Pulmonary artery endothelial cell (primary cell): ENCODE results near the gene ASPSCR1. TPM values are rescaled to one million over a fixed set of nuclear protein-coding genes. Genes with fewer than 3 reads are reported as not detected.
A peak's percentile ranks its signal among the peaks of the same experiment; 100 is the strongest.

Experiments
- DNase-seq: peaks from one replicate; pipeline ENCODE4 v3.0.0-alpha.2; 2011; ENCODE audit warnings: low read depth, low spot score
- total RNA-seq: library from RNA; depleted of rRNA; stranded (reverse); fragments of >200 nt; gene quantifications from 2 replicates; pipeline ENCODE4 v1.2.3, GENCODE V29; 2014

The ASPSCR1 gene
- total RNA-seq, 1 donor from 2014 or later: 25.5 TPM

- DNase-seq: peak; percentile 98
Observed at GRCh38 chr17:82022981-82023446, 45.6 kb downstream of the ASPSCR1 start, which contains the start of gene LRRC45. TSS of gene LRRC45 (plus strand) at chr17:82023305. CDS start at chr17:82023644, 339 bp downstream.

- no peak for DNase-seq
Observed at GRCh38 chr17:82023447-82024241, 46.2 kb downstream of the ASPSCR1 start.

DNA sequence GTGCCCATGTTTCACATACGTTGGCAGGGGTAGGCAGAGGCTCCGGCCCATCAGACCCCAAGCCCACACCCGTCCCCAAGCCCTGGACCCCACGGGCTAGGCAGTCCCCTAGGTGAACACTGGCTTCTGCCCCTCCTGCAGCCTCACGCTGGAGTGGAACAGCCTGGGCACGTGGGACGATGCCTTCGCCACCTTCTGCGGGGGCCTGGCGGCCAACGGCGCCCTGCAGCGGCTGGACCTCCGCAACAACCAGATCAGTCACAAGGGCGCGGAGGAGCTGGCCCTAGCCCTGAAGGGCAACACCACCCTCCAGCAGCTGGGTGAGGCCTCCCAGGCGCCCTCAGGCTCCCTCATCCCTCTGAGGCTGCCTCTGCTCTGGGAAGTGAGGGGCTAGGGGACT, 47.4 kb downstream of the ASPSCR1 start:
- DNase-seq: no peak

- DNase-seq: no peak
Observed at GRCh38 chr17:82025401-82026107, 48.1 kb downstream of the ASPSCR1 start.

DNA sequence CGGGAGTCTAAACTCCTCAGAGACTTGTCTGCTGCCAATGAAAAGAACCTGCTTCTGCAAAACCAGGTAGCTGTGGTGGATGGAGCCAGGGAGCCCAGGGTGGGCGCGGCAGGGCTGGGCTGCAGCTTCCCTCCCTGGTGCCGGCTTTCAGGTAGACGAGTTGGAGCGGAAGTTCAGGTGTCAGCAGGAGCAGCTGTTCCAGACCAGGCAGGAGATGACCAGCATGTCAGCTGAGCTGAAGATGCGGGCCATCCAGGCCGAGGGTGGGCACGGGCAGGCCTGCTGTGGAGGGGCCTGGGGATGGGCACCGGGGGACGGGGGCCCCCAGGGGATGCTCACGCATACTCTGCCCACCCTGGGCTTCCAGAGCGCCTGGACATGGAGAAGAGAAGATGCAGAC, 50.8 kb downstream of the ASPSCR1 start:
- DNase-seq: no peak

GRCh38 chr17:82028966-82029365, 51.5 kb downstream of the ASPSCR1 start:
- no peak for DNase-seq

GRCh38 chr17:82029391-82029790, 52.0 kb downstream of the ASPSCR1 start:
- no peak for DNase-seq

- DNase-seq: no peak
Observed at GRCh38 chr17:82029990-82030469, 52.6 kb downstream of the ASPSCR1 start.

DNA sequence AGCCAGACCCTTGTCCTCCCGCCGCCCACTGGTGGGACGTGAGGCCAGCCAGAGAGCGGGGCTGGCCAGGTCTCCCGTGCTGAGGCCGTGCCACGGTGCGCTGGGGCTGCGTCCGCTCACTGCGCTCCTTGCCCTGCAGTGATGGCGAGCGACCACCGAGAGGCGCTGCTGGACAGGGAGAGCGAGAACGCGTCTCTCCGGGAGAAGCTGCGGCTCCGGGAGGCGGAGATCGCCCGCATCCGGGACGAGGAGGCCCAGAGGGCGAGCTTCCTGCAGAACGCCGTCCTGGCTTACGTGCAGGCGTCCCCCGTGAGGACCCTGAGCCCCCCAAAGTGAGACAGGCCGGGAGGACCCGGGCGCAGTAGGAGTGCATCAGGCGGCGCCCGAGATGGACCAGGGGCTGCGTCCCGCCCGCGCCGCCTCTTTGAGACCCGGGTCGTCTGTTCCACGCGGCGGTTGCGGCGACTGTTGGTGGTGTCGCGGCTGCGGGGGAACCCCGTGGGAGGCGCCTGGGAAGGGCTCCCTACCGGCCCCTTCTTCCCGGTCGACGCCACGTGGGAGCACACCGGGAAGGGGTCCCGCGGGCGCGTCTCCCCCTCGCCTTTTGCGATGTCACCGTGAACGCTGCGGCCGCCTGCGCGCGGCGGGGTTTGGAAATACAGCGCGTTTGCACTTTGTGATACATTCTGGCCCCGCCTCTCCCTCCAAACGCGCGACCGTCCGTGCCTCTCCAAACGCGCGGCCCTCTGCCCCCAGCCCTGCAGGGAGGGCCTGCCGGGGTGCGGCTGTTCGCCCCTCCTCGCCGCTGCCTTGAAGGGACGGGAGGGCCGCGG, 53.3 kb downstream of the ASPSCR1 start:
- DNase-seq: peak; percentile 54

DNA sequence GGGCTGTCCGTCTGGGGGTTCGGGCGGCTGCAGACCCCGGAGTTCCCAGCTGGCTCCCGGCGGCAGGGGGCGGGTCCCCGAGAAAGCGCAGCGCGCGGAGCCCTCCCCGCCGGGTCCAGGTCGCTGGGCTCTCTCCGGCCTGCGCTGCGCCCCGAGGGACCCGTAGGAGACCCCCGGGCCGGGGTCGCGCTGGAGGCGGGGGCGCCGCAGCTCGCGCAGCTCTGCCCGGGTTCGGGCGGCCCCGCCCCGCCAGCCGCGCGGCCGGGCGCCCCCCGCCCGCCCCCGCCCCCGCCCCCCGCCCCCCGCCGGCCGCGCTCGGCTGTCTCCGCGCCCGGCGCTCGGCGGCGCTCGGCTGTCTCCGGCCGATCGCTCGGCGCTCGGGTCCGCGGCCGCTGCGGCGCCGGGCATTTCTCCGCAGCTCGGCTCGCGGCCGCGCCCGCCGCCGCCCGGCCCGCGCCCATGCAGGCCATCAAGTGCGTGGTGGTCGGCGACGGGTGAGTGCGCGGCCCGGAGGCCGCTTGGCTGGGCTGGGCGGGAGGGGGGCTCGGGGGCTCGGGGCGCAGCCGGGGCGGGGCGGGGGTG, 54.0 kb downstream of the ASPSCR1 start, which contains the start of gene RAC3:
Gene RAC3, plus strand, starts transcription at position 376 of the 582 bp plus-strand sequence. Its CDS starts 84 bp downstream, at position 460.
- no peak for DNase-seq

DNA sequence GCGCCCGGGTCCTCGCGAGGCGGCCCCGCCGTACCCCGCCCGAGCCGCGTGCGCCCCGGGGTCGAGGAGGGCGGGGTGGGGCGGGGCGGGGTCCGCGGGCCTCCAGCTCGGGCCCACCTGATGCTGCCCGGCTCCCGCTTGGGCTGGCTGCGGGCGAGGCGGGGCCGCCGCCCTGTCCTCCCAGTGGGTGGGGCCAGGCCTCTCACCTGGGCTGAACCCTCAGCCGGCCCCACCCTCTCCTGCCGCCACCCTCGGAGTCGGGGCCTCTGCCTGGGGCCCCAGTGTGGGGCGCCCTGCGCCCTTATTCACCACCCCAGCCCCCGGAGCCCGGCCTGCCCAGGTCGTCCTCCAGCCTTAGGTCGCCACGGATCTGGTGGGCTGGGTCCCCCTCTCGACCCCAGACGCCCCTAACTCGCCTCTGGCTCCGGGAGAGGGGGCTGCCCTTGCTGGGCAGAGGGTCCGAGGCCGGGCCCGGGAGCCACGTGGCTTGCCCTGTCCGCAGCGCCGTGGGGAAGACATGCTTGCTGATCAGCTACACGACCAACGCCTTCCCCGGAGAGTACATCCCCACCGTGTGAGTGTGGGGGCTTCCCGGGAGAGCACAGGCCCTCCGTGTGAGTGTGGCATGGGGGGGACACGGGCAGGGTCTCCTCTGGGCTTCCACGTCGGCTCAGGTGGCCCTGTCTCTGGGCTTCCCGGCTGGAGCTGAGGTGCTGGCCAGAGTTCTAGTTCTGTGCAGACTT, 54.6 kb downstream of the ASPSCR1 start:
- DNase-seq: no peak

GRCh38 chr17:82033359-82034085, 56.1 kb downstream of the ASPSCR1 start:
- DNase-seq: no peak

DNA sequence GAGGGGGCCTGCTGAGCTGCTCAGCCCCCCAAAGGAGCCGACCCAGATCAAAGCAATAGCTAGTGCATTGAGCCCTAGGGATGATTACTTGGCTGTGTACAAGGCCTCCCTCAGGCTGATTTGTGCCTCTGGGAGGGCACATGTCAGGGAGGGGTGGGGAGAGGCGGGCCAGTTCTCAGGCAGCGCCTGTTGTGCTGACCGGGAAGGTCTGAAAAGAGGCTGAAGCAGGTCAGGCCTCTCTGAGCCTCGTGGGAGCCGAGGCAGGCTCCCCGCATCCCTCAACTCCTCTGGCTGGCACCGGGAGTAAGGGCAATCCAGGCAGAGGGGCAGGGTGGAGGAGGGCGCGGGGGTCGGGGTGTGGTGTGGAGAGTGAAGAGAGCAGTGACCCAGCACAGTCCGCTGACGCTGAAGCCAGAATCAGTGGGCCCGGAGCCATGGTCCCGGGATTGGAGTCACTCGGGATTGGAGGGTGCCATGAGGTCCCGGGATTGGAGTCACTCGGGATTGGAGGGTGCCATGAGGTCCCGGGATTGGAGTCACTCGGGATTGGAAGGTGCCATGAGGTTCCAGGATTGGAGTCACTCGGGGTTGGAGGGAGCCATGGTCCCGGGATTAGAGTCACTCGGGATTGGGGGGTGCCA, 57.1 kb downstream of the ASPSCR1 start:
- no peak for DNase-seq

DNA sequence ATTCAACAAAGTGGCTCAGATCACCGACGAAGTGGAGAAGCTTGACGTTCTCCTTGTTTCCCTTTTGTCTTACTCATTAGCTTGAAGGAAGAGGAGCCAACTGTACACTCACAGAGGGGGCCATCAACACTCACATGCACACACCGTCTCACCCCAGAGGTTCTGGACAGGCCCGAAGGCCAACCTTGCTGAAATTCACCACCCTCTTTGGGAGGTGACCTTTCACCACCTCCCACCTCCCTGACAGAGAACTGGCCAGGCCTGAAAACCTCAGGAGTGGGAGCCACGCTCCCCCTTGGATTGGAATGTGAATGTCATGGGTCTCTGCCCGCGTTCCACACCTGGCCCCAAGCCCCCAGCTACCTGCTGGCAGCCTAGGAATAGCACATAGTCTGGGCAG, 58.1 kb downstream of the ASPSCR1 start:
- DNase-seq: no peak

- DNase-seq: no peak
Observed at GRCh38 chr17:82035956-82036633, 58.7 kb downstream of the ASPSCR1 start.

GRCh38 chr17:82036634-82037091, 59.2 kb downstream of the ASPSCR1 start:
- DNase-seq: no peak

DNA sequence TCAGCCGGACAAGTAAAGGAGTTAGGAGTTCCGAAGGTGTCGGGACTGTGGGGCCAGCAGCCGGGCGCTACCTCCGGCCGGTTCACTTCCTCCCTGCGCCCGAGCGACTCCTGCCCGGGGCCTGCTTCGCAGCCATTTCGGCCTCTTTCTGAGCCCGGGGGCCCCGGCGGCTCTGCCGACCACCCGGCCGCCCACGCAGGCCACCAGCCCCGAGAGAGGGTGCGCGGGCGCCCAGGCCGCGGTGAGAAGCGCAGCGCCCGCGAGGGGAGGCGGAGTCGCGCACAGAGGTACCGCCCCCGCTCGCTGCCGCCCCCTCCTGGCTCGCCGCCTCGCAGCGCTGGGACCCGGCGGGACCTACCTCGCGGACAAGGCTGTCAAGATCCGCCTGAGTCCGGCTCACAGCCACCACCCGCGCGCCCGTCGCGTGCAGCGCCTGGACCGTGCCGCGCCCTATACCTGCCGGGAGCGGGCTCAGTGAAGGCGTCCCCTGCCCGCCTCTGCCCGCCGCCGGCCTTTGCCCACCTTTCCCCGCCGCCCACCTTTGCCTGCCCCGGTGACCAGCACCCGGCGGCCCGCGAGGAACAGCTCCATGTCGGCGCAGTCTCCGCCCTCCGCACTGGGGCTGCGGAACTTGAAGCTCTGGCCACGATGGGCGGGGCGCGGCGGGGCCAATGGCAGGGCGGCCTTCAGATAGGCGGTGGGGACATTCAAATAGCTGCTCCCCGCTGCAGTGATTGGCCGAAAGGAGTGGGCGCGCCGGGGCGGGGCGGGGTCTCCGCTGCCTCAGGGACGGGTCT, 59.9 kb downstream of the ASPSCR1 start, which contains the start of gene DCXR:
Gene DCXR, minus strand, starts transcription at position 606 of the 797 bp plus-strand sequence. Its CDS starts 15 bp downstream, at position 591.
- peak; percentile 80 for DNase-seq

DNA sequence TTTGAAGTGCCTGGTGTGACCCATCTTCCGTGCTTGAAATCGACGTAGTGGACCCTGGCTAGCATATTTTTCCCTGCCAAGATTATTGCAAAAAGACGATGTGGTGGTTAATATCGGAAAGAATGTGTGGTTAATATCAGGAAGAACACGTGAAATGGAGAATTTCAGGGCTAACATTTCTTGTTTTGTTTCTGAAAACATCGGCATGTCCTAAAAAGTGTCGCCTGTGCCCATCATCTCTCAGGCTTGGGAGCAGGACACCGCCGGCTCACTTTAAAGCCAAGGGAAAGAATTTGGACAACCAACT, 60.4 kb downstream of the ASPSCR1 start:
- no peak for DNase-seq
